ENCODE data around the gene NXPE2.

The NXPE2 gene

GRCh38 chr11:114746013-114746412 lies 67.7 kb downstream of the NXPE2 start:
- DNase-seq, result no peak

All from DMS79 treated with DMSO at 0.1 percent for 48 hours (cell line).